GM12892 (cell line): ENCODE measurements around the gene GSG1L.

ENCODE experiments used
- POLR2A ChIP-seq: IDR thresholded peaks from 2 replicates; pipeline ENCODE4 v1.6.1; 2011; ENCODE audit warnings: low read depth, low read length, control low read depth
- POLR2AphosphoS5 ChIP-seq: IDR thresholded peaks from 2 replicates; pipeline ENCODE4 v1.6.1; 2011; ENCODE audit warnings: low read depth, low read length, control low read depth

GRCh38 chr16:28067604-28068379 is 4.3 kb upstream of the GSG1L start:
- TF ChIP-seq POLR2A (no peak), POLR2AphosphoS5 (no peak)
